HG03571 (cell line): ENCODE data around the gene VDR.

Source experiments
- ATAC-seq: cut with Tn5 transposase; IDR thresholded peaks from one replicate; pipeline ENCODE4 v1.9.1; 2021; ENCODE audit not compliant: unreplicated experiment

The VDR gene

GRCh38 chr12:47833591-47834012 is 71.2 kb downstream of the VDR start:
- no peak for ATAC-seq

GRCh38 chr12:47832263-47832933 is 72.4 kb downstream of the VDR start:
- no peak for ATAC-seq

GRCh38 chr12:47829584-47829983 is 75.2 kb downstream of the VDR start:
- no peak for ATAC-seq

- ATAC-seq, result no peak
These were observed 75.8 kb downstream of the VDR start for GRCh38 chr12:47828976-47829482.

GRCh38 chr12:47828008-47828975 is 76.5 kb downstream of the VDR start:
- no peak for ATAC-seq

GRCh38 chr12:47825173-47825639 is 79.6 kb downstream of the VDR start:
- no peak for ATAC-seq

GRCh38 chr12:47824635-47825034 is 80.2 kb downstream of the VDR start:
- no peak for ATAC-seq

- no peak for ATAC-seq
These were observed 80.6 kb downstream of the VDR start for GRCh38 chr12:47824198-47824597.

GRCh38 chr12:47823422-47824086 is 81.2 kb downstream of the VDR start:
- no peak for ATAC-seq

- no peak for ATAC-seq
These were observed 81.9 kb downstream of the VDR start for GRCh38 chr12:47822863-47823262.

GRCh38 chr12:47822401-47822800 is 82.4 kb downstream of the VDR start:
- no peak for ATAC-seq

- no peak for ATAC-seq
These were observed 83.5 kb downstream of the VDR start for GRCh38 chr12:47821346-47821706.

- no peak for ATAC-seq
These were observed 84.0 kb downstream of the VDR start for GRCh38 chr12:47820631-47821345.

- no peak for ATAC-seq
These were observed 84.7 kb downstream of the VDR start, which contains the start of gene HDAC7 for GRCh38 chr12:47819896-47820630. Gene HDAC7, minus strand, starts transcription at chr12:47819903. Its CDS starts 118 bp downstream, at chr12:47819785.

- ATAC-seq, result no peak
These were observed 85.5 kb downstream of the VDR start for GRCh38 chr12:47819138-47819895.

- no peak for ATAC-seq
These were observed 86.2 kb downstream of the VDR start for GRCh38 chr12:47818467-47819137.

GRCh38 chr12:47818007-47818376 is 86.8 kb downstream of the VDR start:
- ATAC-seq, result no peak

GRCh38 chr12:47817272-47818006 is 87.4 kb downstream of the VDR start:
- ATAC-seq, result no peak
